HepG2 (cell line): ENCODE data around the gene MDH1. TPM values are rescaled to one million over a fixed set of nuclear protein-coding genes. Genes with fewer than 3 reads are reported as not detected.

Source experiments
- ATAC-seq: fragments of 200-7000 bp; cut with Tn5 transposase; 3 replicates; pipeline ENCODE4 v1.9.1; 2020; ENCODE audit warnings: mild to moderate bottlenecking, moderate library complexity
- BruUV-seq: library from RNA; stranded (reverse); fragments of 400-500 nt; replicated peaks from 2 replicates; lab custom pipeline; 2021; lab: Mats Ljungman, UMichigan
- CTCF ChIA-PET: fragments of 300-600 bp; formaldehyde crosslinking; extraction: SDS; loops from one replicate; lab custom pipeline; 2021; ENCODE audit warnings: low total read pairs, inconsistent platforms, low intra/inter-chr PET ratio; lab: Yijun Ruan, JAX
- POLR2A ChIA-PET: fragments of 350-600 bp; sonication (Branson Sonifier 250); formaldehyde crosslinking; loops from one replicate; lab custom pipeline; 2020; ENCODE audit warnings: antibody characterized with exemption, inconsistent platforms; lab: Yijun Ruan, JAX
- DNase-seq: peaks from one replicate; pipeline ENCODE4 v3.0.0-alpha.2; 2015; ENCODE audit warnings: low spot score
- FAIRE-seq: peaks from 3 replicates; lab custom pipeline; 2011; peaks lifted over from hg19 to GRCh38; lab: Jason Lieb, UNC
- H2AFZ ChIP-seq: one replicate; pipeline ENCODE4 v1.6.1; 2011; ENCODE audit warnings: low read length, inconsistent platforms
- H3K27ac ChIP-seq: fragments of 300-600 bp; 3 replicates; pipeline ENCODE4 v1.8.0; 2011; ENCODE audit warnings: mixed run types, mild to moderate bottlenecking, mixed read lengths, low read length, inconsistent platforms; ENCODE audit not compliant: insufficient read depth; ENCODE audit errors: extremely low read length
- H3K27me3 ChIP-seq, 2 experiments: fragments of 200-600 bp in 1 of 2; 2 replicates in 1 of 2; 3 replicates in 1 of 2; pipeline versions ENCODE4 v1.6.0 to v1.8.0; 2011; ENCODE audit warnings: low read length in 2 of 2, mild to moderate bottlenecking in 2 of 2, moderate library complexity in 2 of 2, inconsistent platforms in 1 of 2; ENCODE audit not compliant: insufficient read depth in 2 of 2, control insufficient read depth in 1 of 2
- H3K36me3 ChIP-seq, 2 experiments: fragments of 200-600 bp in 1 of 2; replicated peaks in 1 of 2; 2 replicates in 1 of 2; 3 replicates in 1 of 2; pipeline versions ENCODE4 v1.5.1 to v1.8.0; 2011; ENCODE audit warnings: low read length in 2 of 2, inconsistent platforms in 1 of 2; ENCODE audit not compliant: insufficient read depth in 2 of 2, control insufficient read depth in 1 of 2
- H3K4me1 ChIP-seq: 2 replicates; pipeline ENCODE4 v1.5.1; 2012; ENCODE audit warnings: low read length, inconsistent platforms; ENCODE audit not compliant: insufficient read depth
- H3K4me2 ChIP-seq: 2 replicates; pipeline ENCODE4 v1.6.0; 2011; ENCODE audit warnings: low read depth, low read length, inconsistent platforms
- H3K4me3 ChIP-seq, 3 experiments: fragments of 200-600 bp in 1 of 3; sonication (generic), shearing (Covaris generic) in 1 of 3; replicated peaks in 1 of 3; 2 replicates each; pipeline ENCODE4 v1.5.1; 2011 to 2016; ENCODE audit warnings: low read length in 3 of 3, inconsistent platforms in 2 of 3, low read depth in 2 of 3, mild to moderate bottlenecking in 2 of 3, control low read depth in 1 of 3, mixed read lengths in 1 of 3; ENCODE audit not compliant: insufficient read depth in 1 of 3
- H3K79me2 ChIP-seq: one replicate; pipeline ENCODE4 v1.6.1; 2011; ENCODE audit warnings: low read length, inconsistent platforms; ENCODE audit not compliant: insufficient read depth
- H3K9ac ChIP-seq: 2 replicates; pipeline ENCODE4 v1.6.0; 2011; ENCODE audit warnings: mild to moderate bottlenecking, low read depth, low read length, inconsistent platforms; ENCODE audit not compliant: insufficient read depth
- H3K9me3 ChIP-seq: 2 replicates; pipeline ENCODE4 v1.5.1; 2012; ENCODE audit warnings: mild to moderate bottlenecking, low read length
- H4K20me1 ChIP-seq: 2 replicates; pipeline ENCODE4 v1.6.0; 2011; ENCODE audit warnings: inconsistent platforms, mild to moderate bottlenecking, low read length, moderate library complexity; ENCODE audit not compliant: insufficient read depth
- HNRNPL ChIP-seq: fragments of 200-400 bp; formaldehyde crosslinking; IDR thresholded peaks from 2 replicates; pipeline ENCODE4 v1.6.1; 2017; ENCODE audit warnings: mild to moderate bottlenecking, low read depth, low read length
- NR2F2 ChIP-seq: IDR thresholded peaks from 2 replicates; pipeline ENCODE4 v1.6.1; 2012; ENCODE audit warnings: low read depth, inconsistent platforms, borderline replicate concordance
- ZNF430 ChIP-seq: sonication (generic); formaldehyde crosslinking; IDR thresholded peaks from 2 replicates; pipeline ENCODE4 v1.9.0; 2021; ENCODE audit warnings: mild to moderate bottlenecking, missing genetic modification reagents
- ZNF501 ChIP-seq: sonication (generic); formaldehyde crosslinking; IDR thresholded peaks from 2 replicates; pipeline ENCODE4 v1.5.1; 2020; ENCODE audit warnings: mild to moderate bottlenecking, moderate library complexity, missing genetic modification reagents
- ZNF562 ChIP-seq: sonication (generic); formaldehyde crosslinking; IDR thresholded peaks from 2 replicates; pipeline ENCODE4 v1.8.0; 2022; ENCODE audit warnings: missing genetic modification reagents, borderline replicate concordance
- WGBS: methylation state at CpG from one replicate; pipeline ENCODE4 v1.1.6; 2017; ENCODE audit warnings: low lambda C conversion rate; 5-methylcytosine and 5-hydroxymethylcytosine counted together
- in situ Hi-C: cut with HindIII; loops from 2 replicates; pipeline ENCODE4 v1.10.0; 2017; ENCODE audit warnings: low pct_unique_long_range_greater_than_20kb; ENCODE audit not compliant: extremely low pct_ligation_motif_present
- intact Hi-C: fragments of 100-400 bp; cut with micrococcal nuclease; formaldehyde crosslinking; loops from one replicate; pipeline ENCODE4 v1.10.0; 2022; ENCODE audit not compliant: unreplicated experiment
- polyA plus RNA-seq, 8 experiments: library from polyadenylated mRNA; depleted of rRNA in 3 of 8; stranded (reverse) in 7 of 8; unstranded in 1 of 8; fragments of >200 nt; fragmentation: Illumina TruSeq in 4 of 8; extraction: Trizol in 4 of 8; gene quantifications; 2 replicates each; pipeline versions ENCODE4 v1.2.1 to v1.2.3, GENCODE V29; 2011 to 2016; ENCODE audit warnings: low read depth in 4 of 8, missing spikeins in 1 of 8, mixed read lengths in 1 of 8; ENCODE audit not compliant: insufficient read depth in 1 of 8
- total RNA-seq, 5 experiments: library from RNA; depleted of rRNA; stranded (reverse); fragments of >200 nt; fragmentation: Illumina TruSeq; extraction: Trizol; gene quantifications; 2 replicates each; pipeline ENCODE4 v1.2.3, GENCODE V29; 2016; ENCODE audit warnings: low read depth in 1 of 5
- TF ChIP-seq, protein P1 (sequence below): sonication (generic); formaldehyde crosslinking; IDR thresholded peaks from 2 replicates; pipeline ENCODE4 v1.5.0; 2020; ENCODE audit warnings: missing genetic modification reagents

The MDH1 gene
- total and polyA plus RNA-seq, 2 of the 13 experiments (the other 11 are each of a cell fraction or from before 2014, with no cell fraction given): 293 to 415 TPM

GRCh38 chr2:63649829-63650228 is 61.1 kb downstream of the MDH1 start:
- no peak overlapping the region for H3K4me3 ChIP-seq
- POLR2A ChIA-PET: no interaction called here
- H3K4me1 ChIP-seq: no peaks in the 10 kb centered on the region
- H3K9me3 ChIP-seq: no peaks in the 10 kb centered on the region
- DNase-seq: no peak
- intact Hi-C loops (no loop called here), in situ Hi-C loops (no loop called here)
- no peak overlapping the region for H3K9ac ChIP-seq
- no peaks in the 10 kb centered on the region for H4K20me1 ChIP-seq
- no peak for ATAC-seq
- H2AFZ ChIP-seq: no peak overlapping the region
- 25% methylated on average over 1 of the region's 1 CpG for WGBS
- H3K27me3 ChIP-seq: no peaks in the 10 kb centered on the region
- no TSS peak for BruUV-seq
- H3K27ac ChIP-seq: no peak overlapping the region
- CTCF ChIA-PET: no interaction called here
- H3K79me2 ChIP-seq: no peaks in the 10 kb centered on the region
- no peak for FAIRE-seq
- no peak overlapping the region for H3K4me2 ChIP-seq
- no peak for TF ChIP-seq NR2F2
- no peak for TF ChIP-seq ZNF562 (CRISPR knock-in tag)
- H3K36me3 ChIP-seq: no peaks in the 10 kb centered on the region

GRCh38 chr2:63650756-63651155 is 62.0 kb downstream of the MDH1 start:
- intact Hi-C loops (no loop called here), in situ Hi-C loops (no loop called here)
- Histone ChIP-seq H3K4me1 (no peaks in the 10 kb centered on the region), H3K79me2 (no peaks in the 10 kb centered on the region), H3K27ac (no peak overlapping the region), H4K20me1 (no peaks in the 10 kb centered on the region), H3K27me3 (no peaks in the 10 kb centered on the region), H3K9me3 (no peaks in the 10 kb centered on the region), H3K4me3 (no peak overlapping the region), H2AFZ (no peak overlapping the region), H3K4me2 (no peak overlapping the region), H3K9ac (no peak overlapping the region), H3K36me3 (no peaks in the 10 kb centered on the region)
- ChIA-PET POLR2A (no interaction called here), CTCF (no interaction called here)
- FAIRE-seq: no peak
- no TSS peak for BruUV-seq
- ATAC-seq: no peak
- no peak for DNase-seq
- 41% methylated on average over 3 of the region's 3 CpGs for WGBS
- TF ChIP-seq ZNF501: no peak
- no peak for TF ChIP-seq ZNF430
- TF ChIP-seq HNRNPL: no peak
- TF ChIP-seq, protein P1, sequence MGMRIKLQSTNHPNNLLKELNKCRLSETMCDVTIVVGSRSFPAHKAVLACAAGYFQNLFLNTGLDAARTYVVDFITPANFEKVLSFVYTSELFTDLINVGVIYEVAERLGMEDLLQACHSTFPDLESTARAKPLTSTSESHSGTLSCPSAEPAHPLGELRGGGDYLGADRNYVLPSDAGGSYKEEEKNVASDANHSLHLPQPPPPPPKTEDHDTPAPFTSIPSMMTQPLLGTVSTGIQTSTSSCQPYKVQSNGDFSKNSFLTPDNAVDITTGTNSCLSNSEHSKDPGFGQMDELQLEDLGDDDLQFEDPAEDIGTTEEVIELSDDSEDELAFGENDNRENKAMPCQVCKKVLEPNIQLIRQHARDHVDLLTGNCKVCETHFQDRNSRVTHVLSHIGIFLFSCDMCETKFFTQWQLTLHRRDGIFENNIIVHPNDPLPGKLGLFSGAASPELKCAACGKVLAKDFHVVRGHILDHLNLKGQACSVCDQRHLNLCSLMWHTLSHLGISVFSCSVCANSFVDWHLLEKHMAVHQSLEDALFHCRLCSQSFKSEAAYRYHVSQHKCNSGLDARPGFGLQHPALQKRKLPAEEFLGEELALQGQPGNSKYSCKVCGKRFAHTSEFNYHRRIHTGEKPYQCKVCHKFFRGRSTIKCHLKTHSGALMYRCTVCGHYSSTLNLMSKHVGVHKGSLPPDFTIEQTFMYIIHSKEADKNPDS (CRISPR knock-in tag): no peak
